Lower leg skin (tissue), 4 donors: ENCODE results near the gene CFAP58. TPM values are rescaled to one million over a fixed set of nuclear protein-coding genes. Genes with fewer than 3 reads are reported as not detected.

Experiments used
- DNase-seq, 2 donors: peaks; one replicate each; pipeline ENCODE4 v3.0.0-alpha.2; 2019; ENCODE audit warnings: low spot score in 2 of 2
- H3K4me3 ChIP-seq: fragments of 200-600 bp; sonication (generic); 2 replicates; pipeline ENCODE4 v1.5.1; 2017; ENCODE audit warnings: mild to moderate bottlenecking, low read depth; ENCODE audit not compliant: poor library complexity, severe bottlenecking
- POLR2A ChIP-seq, 2 donors: fragments of 450-650 bp; IDR thresholded peaks; one replicate each; pipeline ENCODE4 v1.6.1; 2016 to 2017; ENCODE audit warnings: antibody characterized with exemption in 2 of 2, mild to moderate bottlenecking in 1 of 2, moderate library complexity in 1 of 2
- WGBS, 2 donors: methylation state at CpG; one replicate each; pipeline ENCODE4 v1.1.5; 2018; 5-methylcytosine and 5-hydroxymethylcytosine counted together
- intact Hi-C: fragments of 100-400 bp; cut with DNase I; formaldehyde crosslinking; loops from one replicate; pipeline ENCODE4 v1.15.0; 2023; ENCODE audit warnings: low total_unique reads
- total RNA-seq, 4 donors: library from RNA; depleted of rRNA; stranded (reverse); fragments of >200 nt; gene quantifications; one replicate each; pipeline ENCODE4 v1.1.0, GENCODE V29; 2016
- TF ChIP-seq, protein P1 (sequence below), 3 donors: fragments of 450-650 bp; IDR thresholded peaks; one replicate each; pipeline ENCODE4 v1.5.1; 2016; ENCODE audit warnings: antibody characterized with exemption in 3 of 3, mild to moderate bottlenecking in 3 of 3, moderate library complexity in 2 of 3

CFAP58 gene
- total RNA-seq, 4 donors from 2014 or later: 0.42 to 0.55 (median 0.44) TPM; not detected in 1

DNA sequence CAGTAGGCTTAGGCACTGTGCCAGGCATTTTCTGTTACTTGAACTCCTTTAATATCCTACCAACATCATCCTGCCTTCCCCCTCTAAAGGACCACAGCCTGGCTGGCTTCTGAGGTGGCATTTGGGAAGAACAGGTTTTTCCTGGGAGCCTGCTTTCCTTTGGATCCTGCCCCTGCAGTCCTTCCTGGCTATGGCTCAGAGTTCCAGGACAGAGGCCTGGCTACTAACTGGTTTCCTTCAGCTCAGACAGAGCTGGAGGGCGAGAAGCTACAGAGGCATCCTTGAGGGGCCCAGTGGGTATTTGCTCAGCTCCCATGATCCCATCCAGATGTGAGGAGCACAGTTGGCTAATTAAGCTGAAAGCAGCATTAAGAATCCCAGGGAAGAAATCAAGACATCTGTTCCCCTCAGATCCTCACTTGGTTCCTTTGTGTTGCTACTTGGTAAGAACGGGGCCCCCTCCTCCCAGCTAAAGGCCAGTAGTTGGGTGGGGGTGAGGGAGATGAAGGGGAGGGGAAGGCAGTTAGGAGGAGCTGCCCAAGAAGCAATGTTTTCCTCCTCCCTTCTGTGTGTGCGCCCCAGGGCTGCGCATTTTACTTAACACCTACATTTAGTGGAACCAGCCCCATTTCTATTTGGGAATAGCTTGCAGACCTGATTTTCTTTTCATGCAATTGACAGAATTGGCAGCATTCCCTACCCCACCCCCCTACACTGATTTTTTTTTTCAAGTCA is 144.9 kb downstream of the CFAP58 start:
- DNase-seq: no peak
- no peak overlapping the region for H3K4me3 ChIP-seq
- no peak for TF ChIP-seq POLR2A (IDR thresholded peaks at IDR 0.05)
- TF ChIP-seq, protein P1, sequence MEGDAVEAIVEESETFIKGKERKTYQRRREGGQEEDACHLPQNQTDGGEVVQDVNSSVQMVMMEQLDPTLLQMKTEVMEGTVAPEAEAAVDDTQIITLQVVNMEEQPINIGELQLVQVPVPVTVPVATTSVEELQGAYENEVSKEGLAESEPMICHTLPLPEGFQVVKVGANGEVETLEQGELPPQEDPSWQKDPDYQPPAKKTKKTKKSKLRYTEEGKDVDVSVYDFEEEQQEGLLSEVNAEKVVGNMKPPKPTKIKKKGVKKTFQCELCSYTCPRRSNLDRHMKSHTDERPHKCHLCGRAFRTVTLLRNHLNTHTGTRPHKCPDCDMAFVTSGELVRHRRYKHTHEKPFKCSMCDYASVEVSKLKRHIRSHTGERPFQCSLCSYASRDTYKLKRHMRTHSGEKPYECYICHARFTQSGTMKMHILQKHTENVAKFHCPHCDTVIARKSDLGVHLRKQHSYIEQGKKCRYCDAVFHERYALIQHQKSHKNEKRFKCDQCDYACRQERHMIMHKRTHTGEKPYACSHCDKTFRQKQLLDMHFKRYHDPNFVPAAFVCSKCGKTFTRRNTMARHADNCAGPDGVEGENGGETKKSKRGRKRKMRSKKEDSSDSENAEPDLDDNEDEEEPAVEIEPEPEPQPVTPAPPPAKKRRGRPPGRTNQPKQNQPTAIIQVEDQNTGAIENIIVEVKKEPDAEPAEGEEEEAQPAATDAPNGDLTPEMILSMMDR (IDR thresholded peaks at IDR 0.05): no peak
- intact Hi-C loops: no loop called here
- 71 to 73% methylated on average over 4 of the region's 4 CpGs for WGBS, 2 donors

DNA sequence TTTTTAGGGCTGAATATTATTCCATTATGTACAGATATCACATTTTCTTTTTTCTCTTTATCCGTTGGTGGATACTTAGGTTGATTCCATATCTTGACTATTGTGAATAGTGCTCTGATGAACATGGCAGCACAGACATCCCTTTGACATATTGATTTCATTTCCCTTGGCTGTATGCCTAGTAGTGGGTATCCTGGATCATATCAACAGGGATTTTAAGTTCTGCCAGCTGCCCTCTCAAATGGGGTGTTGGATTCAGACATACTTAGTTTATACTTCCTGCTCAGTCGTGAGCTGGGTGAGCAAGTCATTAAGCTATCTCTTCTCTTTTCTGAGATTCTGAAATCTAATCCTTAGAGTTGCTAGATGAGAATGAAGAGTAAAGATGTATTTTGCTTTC is 147.8 kb downstream of the CFAP58 start:
- 39 to 44% methylated on average over 2 of the region's 2 CpGs for WGBS, 2 donors
- intact Hi-C loops: no loop called here
- no peak overlapping the region for H3K4me3 ChIP-seq
- no peak for DNase-seq
- TF ChIP-seq POLR2A (IDR thresholded peaks at IDR 0.05): no peak
- TF ChIP-seq, protein P1 (IDR thresholded peaks at IDR 0.05): no peak

DNA sequence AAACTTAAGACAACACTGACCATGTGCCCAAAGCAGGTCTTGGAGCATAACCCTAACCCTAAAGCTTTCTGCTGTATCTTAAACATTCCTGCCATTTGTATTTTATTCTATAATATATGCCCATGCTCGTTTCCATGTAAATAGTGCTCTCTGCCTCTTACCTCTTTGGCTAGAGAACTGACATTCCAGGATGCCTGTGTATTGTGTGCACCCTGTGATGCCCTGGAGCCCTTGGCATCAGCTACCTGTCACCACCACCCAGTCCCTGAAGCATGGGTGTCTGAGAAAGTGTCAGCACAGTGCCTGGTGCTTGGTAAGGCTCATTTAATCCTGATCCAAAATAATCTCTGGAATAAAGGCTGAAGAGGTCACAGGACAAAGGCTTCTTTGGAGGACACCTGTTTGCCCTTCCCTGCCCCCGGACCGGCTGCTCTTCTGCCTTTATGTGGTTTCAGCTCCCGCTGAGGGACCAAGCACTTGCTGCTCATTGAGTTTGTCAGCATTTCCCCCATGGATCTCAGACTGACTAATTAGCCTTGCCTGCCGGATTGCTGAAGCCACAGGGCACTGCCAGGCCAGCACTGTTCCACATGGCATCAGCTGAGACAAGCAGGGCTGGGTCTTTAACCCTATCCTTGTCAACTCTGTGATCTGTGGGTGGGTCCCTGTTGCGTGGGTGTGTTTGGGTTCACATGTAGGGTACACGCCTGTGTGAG is 148.4 kb downstream of the CFAP58 start:
- intact Hi-C loops: no loop called here
- TF ChIP-seq, protein P1 (IDR thresholded peaks at IDR 0.05): no peak
- DNase-seq: peak in 1 of 2 donors; percentile 67
- 47 to 58% methylated on average over 7 of the region's 7 CpGs for WGBS, 2 donors
- H3K4me3 ChIP-seq: no peak overlapping the region

DNA sequence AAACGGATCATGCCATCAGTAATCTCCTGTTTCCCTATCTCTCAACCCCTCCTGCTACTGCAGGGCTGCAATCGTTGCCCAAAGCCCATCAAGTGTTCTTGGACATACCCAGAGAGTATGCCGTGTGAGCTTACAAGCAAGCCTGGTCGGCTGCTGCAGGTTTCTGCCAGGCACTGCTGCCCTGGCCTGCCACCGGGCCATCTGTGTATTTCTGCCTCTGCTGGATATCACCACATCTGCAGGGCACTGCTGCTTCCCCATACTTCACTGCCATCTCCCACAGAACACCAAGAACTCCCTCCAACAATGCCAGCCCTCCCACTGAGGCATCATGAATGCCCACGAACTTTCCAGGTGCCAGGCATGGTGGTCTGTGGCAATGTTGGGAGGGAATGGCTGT is 149.3 kb downstream of the CFAP58 start:
- no peak for DNase-seq
- WGBS, 2 donors: 54% methylated on average over 6 of the region's 6 CpGs
- H3K4me3 ChIP-seq: no peak overlapping the region
- TF ChIP-seq POLR2A (IDR thresholded peaks at IDR 0.05): no peak
- TF ChIP-seq, protein P1 (IDR thresholded peaks at IDR 0.05): no peak
- intact Hi-C loops: no loop called here

Other genes starting within 250 kb of the CFAP58 start
- gene SFR1, start 231.7 kb upstream of the CFAP58 start, total RNA-seq: 1 to 10 TPM; 2.1 to 10.0 (median 3.5) TPM
- gene CFAP43, start 121.5 kb upstream of the CFAP58 start, total RNA-seq: 1 to 10 TPM in 1 of 4 donors, under 1 TPM in 3; 0.19 to 1.6 (median 0.50) TPM
- gene GSTO1, start 98.9 kb upstream of the CFAP58 start, total RNA-seq: 10 to 100 TPM; 46.4 to 82.3 (median 69.9) TPM
- gene GSTO2, start 84.6 kb upstream of the CFAP58 start, total RNA-seq: 10 to 100 TPM; 19.9 to 29.8 (median 22.6) TPM
- 100 to 1,000 TPM in 3 of 4 donors, 10 to 100 TPM in 1; 77.8 to 182 (median 141) TPM for gene ITPRIP, start 15.4 kb upstream of the CFAP58 start, total RNA-seq